HCT116 (cell line): ENCODE results near the gene CPEB1. TPM values are rescaled to one million over a fixed set of nuclear protein-coding genes. Genes with fewer than 3 reads are reported as not detected.

Experiments
- ATAC-seq: fragments of 200-7000 bp; cut with Tn5 transposase; 2 replicates; pipeline ENCODE4 v1.9.1; 2020; ENCODE audit warnings: mild to moderate bottlenecking, moderate library complexity
- BruUV-seq: library from RNA; stranded (reverse); fragments of 400-500 nt; replicated peaks from 2 replicates; lab custom pipeline; 2021; lab: Mats Ljungman, UMichigan
- CTCF ChIA-PET: fragments of 300-600 bp; sonication (Branson Sonifier 250); formaldehyde crosslinking; loops from one replicate; lab custom pipeline; 2021; ENCODE audit warnings: antibody characterized with exemption; lab: Charles Lee
- POLR2A ChIA-PET: fragments of 300-600, 350-600 bp; sonication (Branson Sonifier 250); formaldehyde crosslinking; loops from one replicate; lab custom pipeline; 2021; ENCODE audit warnings: antibody characterized with exemption; lab: Charles Lee
- RAD21 ChIA-PET, 2 experiments: fragments of 300-600 bp; sonication (Branson Sonifier 250); formaldehyde crosslinking; loops; one replicate each; lab custom pipeline; 2023; ENCODE audit warnings: low total read pairs in 2 of 2; ENCODE audit not compliant: uncharacterized antibody in 2 of 2, unreplicated experiment in 2 of 2, low non-redundant PET in 1 of 2; lab: Charles Lee
- DNase-seq: peaks from one replicate; pipeline ENCODE4 v3.0.0-alpha.2; 2010; ENCODE audit warnings: low read depth, low spot score
- H2AFZ ChIP-seq: fragments of 200-600 bp; shearing (Covaris generic), sonication (generic); 2 replicates; pipeline ENCODE4 v1.6.1; 2017; ENCODE audit warnings: low read depth, mixed run types, mixed read lengths, antibody characterized with exemption, low read length; ENCODE audit not compliant: poor library complexity, severe bottlenecking
- H3K27ac ChIP-seq: 2 replicates; pipeline ENCODE4 v1.5.1; 2012; ENCODE audit warnings: low read depth, low read length
- H3K27me3 ChIP-seq: fragments of 200-600 bp; sonication (generic); 2 replicates; pipeline ENCODE4 v1.6.1; 2016; ENCODE audit warnings: mixed run types, low read length, mixed read lengths; ENCODE audit not compliant: insufficient read depth
- H3K36me3 ChIP-seq, 2 experiments: fragments of 200-500 bp in 1 of 2; fragments of 200-600 bp in 1 of 2; sonication (Bioruptor generic) in 1 of 2; sonication (generic) in 1 of 2; 2 replicates each; pipeline versions ENCODE4 v1.5.1 to v1.6.1; 2014 to 2016; ENCODE audit warnings: low read length in 2 of 2, inconsistent platforms in 1 of 2, mixed read lengths in 1 of 2, mixed run types in 1 of 2; ENCODE audit not compliant: insufficient read depth in 2 of 2, control insufficient read depth in 1 of 2
- H3K4me1 ChIP-seq, 2 experiments: fragments of 200-600 bp in 1 of 2; sonication (generic) in 1 of 2; 2 replicates each; pipeline versions ENCODE4 v1.5.1 to v1.6.1; 2012 to 2017; ENCODE audit warnings: low read length in 2 of 2, inconsistent platforms in 1 of 2, mild to moderate bottlenecking in 1 of 2, mixed read lengths in 1 of 2, mixed run types in 1 of 2, moderate library complexity in 1 of 2; ENCODE audit not compliant: insufficient read depth in 2 of 2, control insufficient read depth in 1 of 2
- H3K4me2 ChIP-seq: fragments of 200-600 bp; sonication (generic); 2 replicates; pipeline ENCODE4 v1.6.1; 2017; ENCODE audit warnings: mixed run types, low read length, mixed read lengths
- H3K4me3 ChIP-seq, 2 experiments: fragments of 200-600 bp in 1 of 2; sonication (generic) in 1 of 2; replicated peaks in 1 of 2; 2 replicates each; pipeline ENCODE4 v1.5.1; 2011 to 2016; ENCODE audit warnings: low read length in 2 of 2, control low read depth in 1 of 2, low read depth in 1 of 2, mild to moderate bottlenecking in 1 of 2, mixed read lengths in 1 of 2, mixed run types in 1 of 2
- H3K79me2 ChIP-seq: fragments of 200-600 bp; sonication (generic); 2 replicates; pipeline ENCODE4 v1.6.1; 2017; ENCODE audit warnings: mild to moderate bottlenecking, mixed run types, low read length, moderate library complexity, mixed read lengths; ENCODE audit not compliant: insufficient read depth
- H3K9ac ChIP-seq: fragments of 200-600 bp; sonication (generic); 2 replicates; pipeline ENCODE4 v1.6.1; 2016; ENCODE audit warnings: low read length, mixed read lengths
- H3K9me2 ChIP-seq: fragments of 200-600 bp; sonication (generic), shearing (Covaris generic); 2 replicates; pipeline ENCODE4 v1.6.1; 2017; ENCODE audit warnings: mixed run types, mild to moderate bottlenecking, moderate library complexity; ENCODE audit not compliant: insufficient read depth
- H3K9me3 ChIP-seq, 2 experiments: fragments of 200-500 bp in 1 of 2; fragments of 200-600 bp in 1 of 2; sonication (Bioruptor generic) in 1 of 2; sonication (generic) in 1 of 2; 2 replicates each; pipeline ENCODE4 v1.6.1; 2014 to 2017; ENCODE audit warnings: low read length in 2 of 2, mixed read lengths in 2 of 2, inconsistent platforms in 1 of 2, low read depth in 1 of 2, mild to moderate bottlenecking in 1 of 2, mixed run types in 1 of 2, moderate library complexity in 1 of 2; ENCODE audit not compliant: control insufficient read depth in 1 of 2, insufficient read depth in 1 of 2
- H4K20me1 ChIP-seq: fragments of 200-600 bp; sonication (generic), shearing (Covaris generic); 2 replicates; pipeline ENCODE4 v1.6.1; 2017; ENCODE audit warnings: mixed run types, mild to moderate bottlenecking, moderate library complexity; ENCODE audit not compliant: insufficient read depth
- CTCF ChIP-seq, 3 experiments: fragments of 200-600 bp in 1 of 3; sonication (generic) in 1 of 3; IDR thresholded peaks in 2 of 3; conservative IDR thresholded peaks in 1 of 3; 2 replicates each; pipeline ENCODE4 v1.5.1; 2012 to 2017; ENCODE audit warnings: low read depth in 2 of 3, low read length in 2 of 3, antibody characterized with exemption in 1 of 3, borderline replicate concordance in 1 of 3, control low read depth in 1 of 3, mild to moderate bottlenecking in 1 of 3, mixed read lengths in 1 of 3, mixed run types in 1 of 3, moderate library complexity in 1 of 3; ENCODE audit not compliant: insufficient read depth in 1 of 3
- EGR1 ChIP-seq: IDR thresholded peaks from 2 replicates; pipeline ENCODE4 v1.6.1; 2012; ENCODE audit warnings: low read depth
- EZH2 ChIP-seq: fragments of 200-600 bp; sonication (generic); IDR thresholded peaks from 2 replicates; pipeline ENCODE4 v1.6.1; 2017; ENCODE audit warnings: antibody characterized with exemption, mixed run types
- EZH2phosphoT487 ChIP-seq: fragments of 200-600 bp; IDR thresholded peaks from 2 replicates; pipeline ENCODE4 v1.6.1; 2018; ENCODE audit warnings: antibody characterized with exemption, borderline replicate concordance
- JUND ChIP-seq: IDR thresholded peaks from 2 replicates; pipeline ENCODE4 v1.6.1; 2012
- POLR2A ChIP-seq: IDR thresholded peaks from 2 replicates; pipeline ENCODE4 v1.7.0; 2011; ENCODE audit warnings: borderline replicate concordance; ENCODE audit not compliant: insufficient read depth, insufficient read length; ENCODE audit errors: extremely low read depth
- POLR2AphosphoS5 ChIP-seq: IDR thresholded peaks from 2 replicates; pipeline ENCODE4 v1.6.1; 2011; ENCODE audit warnings: mild to moderate bottlenecking, low read depth, low read length, moderate library complexity
- RAD21 ChIP-seq: IDR thresholded peaks from 2 replicates; pipeline ENCODE4 v1.6.1; 2012; ENCODE audit warnings: low read depth, mild to moderate bottlenecking
- SIN3A ChIP-seq: IDR thresholded peaks from 2 replicates; pipeline ENCODE4 v1.6.1; 2012; ENCODE audit warnings: low read depth
- SP1 ChIP-seq: IDR thresholded peaks from 2 replicates; pipeline ENCODE4 v1.6.1; 2012; ENCODE audit warnings: low read depth
- SRF ChIP-seq: IDR thresholded peaks from 2 replicates; pipeline ENCODE4 v1.6.1; 2012; ENCODE audit warnings: low read depth
- TCF7L2 ChIP-seq: IDR thresholded peaks from 2 replicates; pipeline ENCODE4 v1.7.0; 2011; ENCODE audit warnings: borderline replicate concordance, inconsistent platforms; ENCODE audit not compliant: insufficient read depth, insufficient read length; ENCODE audit errors: extremely low read depth
- ZFX ChIP-seq: fragments of 450-650 bp; IDR thresholded peaks from 2 replicates; pipeline ENCODE4 v1.6.1; 2017
- ZNF274 ChIP-seq: fragments of 200-500 bp; sonication (Bioruptor generic); IDR thresholded peaks from 2 replicates; pipeline ENCODE4 v1.6.1; 2014; ENCODE audit warnings: mild to moderate bottlenecking, low read depth, low read length, inconsistent platforms
- intact Hi-C: fragments of 100-400 bp; cut with micrococcal nuclease; formaldehyde crosslinking; loops from 2 replicates; pipeline ENCODE4 v1.10.0; 2022
- total RNA-seq: library from RNA; stranded (reverse); gene quantifications from one replicate; pipeline ENCODE4 v1.2.1, GENCODE V29; 2021; ENCODE audit not compliant: unreplicated experiment
- TF ChIP-seq, protein P1 (sequence below): IDR thresholded peaks from 2 replicates; pipeline ENCODE4 v1.6.1; 2012
- TF ChIP-seq, protein P2 (sequence below): IDR thresholded peaks from 2 replicates; pipeline ENCODE4 v1.6.1; 2011; ENCODE audit warnings: mild to moderate bottlenecking, low read length, moderate library complexity; ENCODE audit not compliant: insufficient replicate concordance; ENCODE audit errors: extremely low read depth
- TF ChIP-seq, protein P3 (sequence below): IDR thresholded peaks from 2 replicates; pipeline ENCODE4 v1.6.1; 2012

Gene CPEB1
- total RNA-seq, 1 experiment from 2014 or later: not detected

- no TSS peak for BruUV-seq
- intact Hi-C loops: no loop called here
- ChIA-PET POLR2A (no interaction called here), RAD21 (no interaction called here), CTCF (no interaction called here)
- H3K9me3 ChIP-seq: no peaks in the 10 kb centered on the region
- peaks cover 0 to 3% of the 10 kb centered on the region in 2 experiments; a peak in 1 of 4 replicates for H3K4me1 ChIP-seq
- H2AFZ ChIP-seq: no peak overlapping the region
- DNase-seq (no peak), ATAC-seq (no peak)
- no peaks in the 10 kb centered on the region for H3K9me2 ChIP-seq
- no peaks in the 10 kb centered on the region for H3K79me2 ChIP-seq
- peaks cover 14% of the 10 kb centered on the region for H3K27me3 ChIP-seq
- no peak overlapping the region for H3K4me2 ChIP-seq
- H3K36me3 ChIP-seq: no peaks in the 10 kb centered on the region
- no peak overlapping the region for H3K4me3 ChIP-seq
- H3K9ac ChIP-seq: no peak overlapping the region
- H3K27ac ChIP-seq: no peak overlapping the region
- no peaks in the 10 kb centered on the region for H4K20me1 ChIP-seq
- no peak for TF ChIP-seq RAD21
- TF ChIP-seq SIN3A: no peak
These were observed 94.3 kb downstream of the CPEB1 start for GRCh38 chr15:82552861-82553260.

- no peaks in the 10 kb centered on the region for H3K36me3 ChIP-seq
- H3K9me3 ChIP-seq: no peaks in the 10 kb centered on the region
- H2AFZ ChIP-seq: no peak overlapping the region
- H3K27ac ChIP-seq: no peak overlapping the region
- H3K4me3 ChIP-seq: no peak overlapping the region
- H3K4me1 ChIP-seq: peaks cover 0 to 3% of the 10 kb centered on the region in 2 experiments; a peak in 1 of 4 replicates
- no peaks in the 10 kb centered on the region for H4K20me1 ChIP-seq
- intact Hi-C loops: no loop called here
- DNase-seq: no peak
- H3K4me2 ChIP-seq: no peak overlapping the region
- H3K9me2 ChIP-seq: no peaks in the 10 kb centered on the region
- H3K9ac ChIP-seq: no peak overlapping the region
- ChIA-PET CTCF (no interaction called here), POLR2A (no interaction called here), RAD21 (interaction anchor here in 1 of 2 experiments (0.6 kb wide), 1 partner anchor 161 kb away, joined by 3 read pairs; no protein-coding TSS in a partner anchor)
- peak; percentile 34; the same call in 1 of the 2 replicates for ATAC-seq
- no TSS peak for BruUV-seq
- H3K27me3 ChIP-seq: peaks cover 14% of the 10 kb centered on the region
- no peaks in the 10 kb centered on the region for H3K79me2 ChIP-seq
- TF ChIP-seq ZNF274 (no peak), JUND (no peak), EZH2 (no peak), POLR2AphosphoS5 (no peak), EGR1 (no peak), POLR2A (no peak), EZH2phosphoT487 (no peak), CTCF (IDR thresholded peaks at IDR 0.05 in 2 of 3, conservative IDR thresholded peaks at IDR 0.05 in 1 of 3; ENCODE audit: borderline replicate concordance in 1 of 3, insufficient read depth in 1 of 3, low read depth in 2 of 3, low read length in 2 of 3) (no peak), TCF7L2 (no peak), SP1 (no peak), SRF (no peak), ZFX (no peak)
- TF ChIP-seq, protein P1, sequence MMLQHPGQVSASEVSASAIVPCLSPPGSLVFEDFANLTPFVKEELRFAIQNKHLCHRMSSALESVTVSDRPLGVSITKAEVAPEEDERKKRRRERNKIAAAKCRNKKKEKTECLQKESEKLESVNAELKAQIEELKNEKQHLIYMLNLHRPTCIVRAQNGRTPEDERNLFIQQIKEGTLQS: no peak
- TF ChIP-seq, protein P2, sequence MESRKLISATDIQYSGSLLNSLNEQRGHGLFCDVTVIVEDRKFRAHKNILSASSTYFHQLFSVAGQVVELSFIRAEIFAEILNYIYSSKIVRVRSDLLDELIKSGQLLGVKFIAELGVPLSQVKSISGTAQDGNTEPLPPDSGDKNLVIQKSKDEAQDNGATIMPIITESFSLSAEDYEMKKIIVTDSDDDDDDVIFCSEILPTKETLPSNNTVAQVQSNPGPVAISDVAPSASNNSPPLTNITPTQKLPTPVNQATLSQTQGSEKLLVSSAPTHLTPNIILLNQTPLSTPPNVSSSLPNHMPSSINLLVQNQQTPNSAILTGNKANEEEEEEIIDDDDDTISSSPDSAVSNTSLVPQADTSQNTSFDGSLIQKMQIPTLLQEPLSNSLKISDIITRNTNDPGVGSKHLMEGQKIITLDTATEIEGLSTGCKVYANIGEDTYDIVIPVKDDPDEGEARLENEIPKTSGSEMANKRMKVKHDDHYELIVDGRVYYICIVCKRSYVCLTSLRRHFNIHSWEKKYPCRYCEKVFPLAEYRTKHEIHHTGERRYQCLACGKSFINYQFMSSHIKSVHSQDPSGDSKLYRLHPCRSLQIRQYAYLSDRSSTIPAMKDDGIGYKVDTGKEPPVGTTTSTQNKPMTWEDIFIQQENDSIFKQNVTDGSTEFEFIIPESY: no peak
- TF ChIP-seq, protein P3, sequence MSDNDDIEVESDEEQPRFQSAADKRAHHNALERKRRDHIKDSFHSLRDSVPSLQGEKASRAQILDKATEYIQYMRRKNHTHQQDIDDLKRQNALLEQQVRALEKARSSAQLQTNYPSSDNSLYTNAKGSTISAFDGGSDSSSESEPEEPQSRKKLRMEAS: no peak
These were observed 95.4 kb downstream of the CPEB1 start for GRCh38 chr15:82551646-82552247.
